ENCODE results near the gene GPER1.

DNA sequence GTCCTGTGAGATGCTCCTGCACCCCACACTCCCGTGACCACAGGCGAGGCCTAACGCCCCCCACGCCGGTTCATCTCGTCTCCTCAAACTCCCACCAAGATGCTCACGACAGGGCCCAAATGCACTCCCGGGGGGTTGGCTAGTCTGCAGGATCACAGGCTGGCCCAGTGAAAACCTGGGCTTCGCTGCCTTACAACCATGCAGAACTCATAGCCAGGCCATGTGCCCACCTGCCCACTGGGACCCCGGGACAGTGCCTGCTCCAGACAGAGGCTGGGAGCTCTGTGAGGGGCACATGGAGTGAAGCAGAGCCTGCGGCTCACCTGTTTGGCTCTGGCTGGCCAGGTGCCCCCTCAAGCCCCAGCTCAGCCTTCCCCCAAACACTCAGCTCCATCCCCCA lies 9.4 kb upstream of the GPER1 start:
- TF ChIP-seq POLR2A (IDR thresholded peaks at IDR 0.05; ENCODE audit: low read length) = no peak
- TF ChIP-seq, protein P1, sequence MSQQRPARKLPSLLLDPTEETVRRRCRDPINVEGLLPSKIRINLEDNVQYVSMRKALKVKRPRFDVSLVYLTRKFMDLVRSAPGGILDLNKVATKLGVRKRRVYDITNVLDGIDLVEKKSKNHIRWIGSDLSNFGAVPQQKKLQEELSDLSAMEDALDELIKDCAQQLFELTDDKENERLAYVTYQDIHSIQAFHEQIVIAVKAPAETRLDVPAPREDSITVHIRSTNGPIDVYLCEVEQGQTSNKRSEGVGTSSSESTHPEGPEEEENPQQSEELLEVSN (IDR thresholded peaks at IDR 0.05; ENCODE audit: borderline replicate concordance, low read depth) = no peak
- TF ChIP-seq SMC3 (IDR thresholded peaks at IDR 0.05) = no peak
- TF ChIP-seq, protein P2, sequence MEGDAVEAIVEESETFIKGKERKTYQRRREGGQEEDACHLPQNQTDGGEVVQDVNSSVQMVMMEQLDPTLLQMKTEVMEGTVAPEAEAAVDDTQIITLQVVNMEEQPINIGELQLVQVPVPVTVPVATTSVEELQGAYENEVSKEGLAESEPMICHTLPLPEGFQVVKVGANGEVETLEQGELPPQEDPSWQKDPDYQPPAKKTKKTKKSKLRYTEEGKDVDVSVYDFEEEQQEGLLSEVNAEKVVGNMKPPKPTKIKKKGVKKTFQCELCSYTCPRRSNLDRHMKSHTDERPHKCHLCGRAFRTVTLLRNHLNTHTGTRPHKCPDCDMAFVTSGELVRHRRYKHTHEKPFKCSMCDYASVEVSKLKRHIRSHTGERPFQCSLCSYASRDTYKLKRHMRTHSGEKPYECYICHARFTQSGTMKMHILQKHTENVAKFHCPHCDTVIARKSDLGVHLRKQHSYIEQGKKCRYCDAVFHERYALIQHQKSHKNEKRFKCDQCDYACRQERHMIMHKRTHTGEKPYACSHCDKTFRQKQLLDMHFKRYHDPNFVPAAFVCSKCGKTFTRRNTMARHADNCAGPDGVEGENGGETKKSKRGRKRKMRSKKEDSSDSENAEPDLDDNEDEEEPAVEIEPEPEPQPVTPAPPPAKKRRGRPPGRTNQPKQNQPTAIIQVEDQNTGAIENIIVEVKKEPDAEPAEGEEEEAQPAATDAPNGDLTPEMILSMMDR (IDR thresholded peaks at IDR 0.05) = no peak
- TF ChIP-seq, protein P3, sequence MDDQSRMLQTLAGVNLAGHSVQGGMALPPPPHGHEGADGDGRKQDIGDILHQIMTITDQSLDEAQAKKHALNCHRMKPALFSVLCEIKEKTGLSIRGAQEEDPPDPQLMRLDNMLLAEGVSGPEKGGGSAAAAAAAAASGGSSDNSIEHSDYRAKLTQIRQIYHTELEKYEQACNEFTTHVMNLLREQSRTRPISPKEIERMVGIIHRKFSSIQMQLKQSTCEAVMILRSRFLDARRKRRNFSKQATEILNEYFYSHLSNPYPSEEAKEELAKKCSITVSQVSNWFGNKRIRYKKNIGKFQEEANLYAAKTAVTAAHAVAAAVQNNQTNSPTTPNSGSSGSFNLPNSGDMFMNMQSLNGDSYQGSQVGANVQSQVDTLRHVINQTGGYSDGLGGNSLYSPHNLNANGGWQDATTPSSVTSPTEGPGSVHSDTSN (IDR thresholded peaks at IDR 0.05) = no peak
- no peak for TF ChIP-seq PHF8 (IDR thresholded peaks at IDR 0.05; ENCODE audit: borderline replicate concordance, low read depth)
- TF ChIP-seq BHLHE40 (IDR thresholded peaks at IDR 0.05; ENCODE audit: low read depth, low read length) = no peak
- TF ChIP-seq NPAS2 (CRISPR knock-in tag; IDR thresholded peaks at IDR 0.05; ENCODE audit: borderline replicate concordance) = no peak
- TF ChIP-seq ESRRA (IDR thresholded peaks at IDR 0.05; ENCODE audit: borderline replicate concordance, low read length) = no peak
- TF ChIP-seq, protein P4, sequence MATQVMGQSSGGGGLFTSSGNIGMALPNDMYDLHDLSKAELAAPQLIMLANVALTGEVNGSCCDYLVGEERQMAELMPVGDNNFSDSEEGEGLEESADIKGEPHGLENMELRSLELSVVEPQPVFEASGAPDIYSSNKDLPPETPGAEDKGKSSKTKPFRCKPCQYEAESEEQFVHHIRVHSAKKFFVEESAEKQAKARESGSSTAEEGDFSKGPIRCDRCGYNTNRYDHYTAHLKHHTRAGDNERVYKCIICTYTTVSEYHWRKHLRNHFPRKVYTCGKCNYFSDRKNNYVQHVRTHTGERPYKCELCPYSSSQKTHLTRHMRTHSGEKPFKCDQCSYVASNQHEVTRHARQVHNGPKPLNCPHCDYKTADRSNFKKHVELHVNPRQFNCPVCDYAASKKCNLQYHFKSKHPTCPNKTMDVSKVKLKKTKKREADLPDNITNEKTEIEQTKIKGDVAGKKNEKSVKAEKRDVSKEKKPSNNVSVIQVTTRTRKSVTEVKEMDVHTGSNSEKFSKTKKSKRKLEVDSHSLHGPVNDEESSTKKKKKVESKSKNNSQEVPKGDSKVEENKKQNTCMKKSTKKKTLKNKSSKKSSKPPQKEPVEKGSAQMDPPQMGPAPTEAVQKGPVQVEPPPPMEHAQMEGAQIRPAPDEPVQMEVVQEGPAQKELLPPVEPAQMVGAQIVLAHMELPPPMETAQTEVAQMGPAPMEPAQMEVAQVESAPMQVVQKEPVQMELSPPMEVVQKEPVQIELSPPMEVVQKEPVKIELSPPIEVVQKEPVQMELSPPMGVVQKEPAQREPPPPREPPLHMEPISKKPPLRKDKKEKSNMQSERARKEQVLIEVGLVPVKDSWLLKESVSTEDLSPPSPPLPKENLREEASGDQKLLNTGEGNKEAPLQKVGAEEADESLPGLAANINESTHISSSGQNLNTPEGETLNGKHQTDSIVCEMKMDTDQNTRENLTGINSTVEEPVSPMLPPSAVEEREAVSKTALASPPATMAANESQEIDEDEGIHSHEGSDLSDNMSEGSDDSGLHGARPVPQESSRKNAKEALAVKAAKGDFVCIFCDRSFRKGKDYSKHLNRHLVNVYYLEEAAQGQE (IDR thresholded peaks at IDR 0.05) = no peak
- TF ChIP-seq EP300 (IDR thresholded peaks at IDR 0.05) = no peak
- no peak for TF ChIP-seq JUN (IDR thresholded peaks at IDR 0.05)

Data from A549 (cell line).